Smooth muscle cell (in vitro differentiated cells): ENCODE measurements around the gene RGPD8. TPM values are rescaled to one million over a fixed set of nuclear protein-coding genes. Genes with fewer than 3 reads are reported as not detected.
"Not testable (repeated sequence)": the region's sequence is repeated elsewhere in the genome, so short reads cannot be mapped to it uniquely, and the experiment has no call there.

Experiments
- DNase-seq: peaks from one replicate; lab custom pipeline; 2025; ENCODE audit not compliant: unreplicated experiment; lab: John Stamatoyannopoulos, UW
- H2AFZ ChIP-seq: fragments of 200-600 bp; sonication (generic); 2 replicates; pipeline ENCODE4 v1.6.0; 2016; ENCODE audit warnings: antibody characterized with exemption, low read depth, mild to moderate bottlenecking
- H3F3A ChIP-seq: fragments of 200-600 bp; sonication (generic); 2 replicates; pipeline ENCODE4 v1.6.0; 2017; ENCODE audit warnings: antibody characterized with exemption, low read depth
- H3K27ac ChIP-seq: fragments of 200-600 bp; sonication (generic); 2 replicates; pipeline ENCODE4 v1.5.1; 2016; ENCODE audit warnings: low read depth, mild to moderate bottlenecking
- H3K27me3 ChIP-seq: fragments of 200-600 bp; sonication (generic); 2 replicates; pipeline ENCODE4 v1.6.1; 2016; ENCODE audit warnings: low read depth, mild to moderate bottlenecking
- H3K36me3 ChIP-seq: fragments of 200-600 bp; sonication (generic); 2 replicates; pipeline ENCODE4 v1.5.1; 2016; ENCODE audit warnings: low read depth
- H3K4me1 ChIP-seq: fragments of 200-600 bp; sonication (generic); 2 replicates; pipeline ENCODE4 v1.5.1; 2016; ENCODE audit warnings: low read depth
- H3K4me2 ChIP-seq: fragments of 200-600 bp; sonication (generic); 2 replicates; pipeline ENCODE4 v1.6.0; 2016; ENCODE audit warnings: mild to moderate bottlenecking
- H3K4me3 ChIP-seq: fragments of 200-600 bp; sonication (generic); 2 replicates; pipeline ENCODE4 v1.5.1; 2016; ENCODE audit warnings: mild to moderate bottlenecking
- H3K79me2 ChIP-seq: fragments of 200-600 bp; sonication (generic); 2 replicates; pipeline ENCODE4 v1.6.0; 2016; ENCODE audit warnings: low read depth, mild to moderate bottlenecking
- H3K9ac ChIP-seq: fragments of 200-600 bp; sonication (generic); 2 replicates; pipeline ENCODE4 v1.6.0; 2016; ENCODE audit warnings: low read depth
- H3K9me3 ChIP-seq: fragments of 200-600 bp; sonication (generic); replicated peaks from 2 replicates; pipeline ENCODE4 v1.5.1; 2016; ENCODE audit warnings: low read depth
- H4K20me1 ChIP-seq: fragments of 200-600 bp; sonication (generic); 2 replicates; pipeline ENCODE4 v1.6.0; 2016; ENCODE audit warnings: low read depth
- WGBS: methylation state at CpG from one replicate; pipeline ENCODE4 v1.1.7; 2016; ENCODE audit warnings: low lambda C conversion rate; 5-methylcytosine and 5-hydroxymethylcytosine counted together
- polyA plus RNA-seq: library from polyadenylated mRNA; unstranded; fragments of >200 nt; fragmentation: Nextera tagmentation; extraction: Ambion mirVana; gene quantifications from 2 replicates; pipeline ENCODE4 v1.2.1, GENCODE V29; 2016
- total RNA-seq: library from RNA; depleted of rRNA; stranded (reverse); fragments of >200 nt; gene quantifications from 2 replicates; pipeline ENCODE4 v1.2.3, GENCODE V29; 2014
- TF ChIP-seq, protein P1 (sequence below): fragments of 200-600 bp; sonication (generic); IDR thresholded peaks from 2 replicates; pipeline ENCODE4 v1.5.1; 2017; ENCODE audit warnings: borderline replicate concordance, mild to moderate bottlenecking, antibody characterized with exemption; ENCODE audit not compliant: insufficient read depth, poor library complexity, severe bottlenecking

Gene RGPD8
- total and polyA plus RNA-seq, 2 experiments from 2014 or later = 1.1 to 13.1 TPM

DNA sequence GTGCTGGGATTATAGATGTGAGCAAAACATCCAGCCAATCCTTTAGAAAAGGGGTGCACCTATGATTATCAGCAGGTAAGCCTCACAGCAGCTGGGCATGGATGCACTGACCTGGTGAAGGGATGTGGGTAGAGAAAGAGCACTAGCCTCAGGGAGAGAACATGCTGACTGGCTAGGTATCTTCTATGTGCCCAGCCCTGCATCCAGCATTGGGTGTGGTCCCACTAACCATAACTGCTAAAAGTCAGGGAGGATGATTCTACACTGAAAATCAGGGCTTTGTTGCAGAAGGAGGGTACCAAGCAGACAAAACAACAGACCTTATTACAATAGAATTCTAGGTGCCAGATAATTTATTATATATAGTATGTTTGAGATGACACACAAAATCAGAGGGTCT lies 21.1 kb upstream of the RGPD8 start:
- no peak overlapping the region for H3K27ac ChIP-seq
- no peak for DNase-seq

DNA sequence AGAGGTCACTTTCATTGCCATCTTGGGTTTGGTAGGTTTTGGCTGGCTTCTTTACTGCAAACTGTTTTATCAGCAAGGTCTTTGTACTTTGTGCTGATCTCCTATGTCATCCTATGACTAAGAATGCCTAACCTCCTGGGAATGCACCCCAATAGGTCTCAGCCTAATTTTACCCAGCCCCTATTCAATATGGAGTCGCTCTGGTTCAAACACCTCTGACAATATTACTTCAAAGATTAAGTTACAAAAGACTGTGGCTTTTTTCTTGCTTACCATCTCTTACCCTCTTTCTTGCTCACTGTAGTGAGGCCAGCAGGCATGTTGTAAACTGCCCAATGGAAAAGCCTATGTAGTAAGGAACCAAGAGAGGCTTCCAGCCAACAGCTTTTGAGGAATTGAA lies 17.9 kb upstream of the RGPD8 start:
- Histone ChIP-seq H3K4me3 (no peak overlapping the region), H3K9me3 (no peaks in the 10 kb centered on the region), H3F3A (no peaks in the 10 kb centered on the region), H3K9ac (no peak overlapping the region), H4K20me1 (no peaks in the 10 kb centered on the region), H3K36me3 (no peaks in the 10 kb centered on the region), H3K4me1 (no peaks in the 10 kb centered on the region), H2AFZ (no peak overlapping the region), H3K4me2 (no peak overlapping the region), H3K27me3 (no peaks in the 10 kb centered on the region), H3K79me2 (no peaks in the 10 kb centered on the region), H3K27ac (no peak overlapping the region)
- no peak for DNase-seq
- TF ChIP-seq, protein P1, sequence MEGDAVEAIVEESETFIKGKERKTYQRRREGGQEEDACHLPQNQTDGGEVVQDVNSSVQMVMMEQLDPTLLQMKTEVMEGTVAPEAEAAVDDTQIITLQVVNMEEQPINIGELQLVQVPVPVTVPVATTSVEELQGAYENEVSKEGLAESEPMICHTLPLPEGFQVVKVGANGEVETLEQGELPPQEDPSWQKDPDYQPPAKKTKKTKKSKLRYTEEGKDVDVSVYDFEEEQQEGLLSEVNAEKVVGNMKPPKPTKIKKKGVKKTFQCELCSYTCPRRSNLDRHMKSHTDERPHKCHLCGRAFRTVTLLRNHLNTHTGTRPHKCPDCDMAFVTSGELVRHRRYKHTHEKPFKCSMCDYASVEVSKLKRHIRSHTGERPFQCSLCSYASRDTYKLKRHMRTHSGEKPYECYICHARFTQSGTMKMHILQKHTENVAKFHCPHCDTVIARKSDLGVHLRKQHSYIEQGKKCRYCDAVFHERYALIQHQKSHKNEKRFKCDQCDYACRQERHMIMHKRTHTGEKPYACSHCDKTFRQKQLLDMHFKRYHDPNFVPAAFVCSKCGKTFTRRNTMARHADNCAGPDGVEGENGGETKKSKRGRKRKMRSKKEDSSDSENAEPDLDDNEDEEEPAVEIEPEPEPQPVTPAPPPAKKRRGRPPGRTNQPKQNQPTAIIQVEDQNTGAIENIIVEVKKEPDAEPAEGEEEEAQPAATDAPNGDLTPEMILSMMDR = no peak
- 94% methylated on average over 1 of the region's 1 CpG for WGBS

More for the DNA sequence above, 21.1 kb upstream of the RGPD8 start:
- no peaks in the 10 kb centered on the region for H3F3A ChIP-seq
- no peaks in the 10 kb centered on the region for H4K20me1 ChIP-seq
- H3K9me3 ChIP-seq = no peaks in the 10 kb centered on the region
- no peaks in the 10 kb centered on the region for H3K79me2 ChIP-seq
- H3K4me1 ChIP-seq = no peaks in the 10 kb centered on the region
- TF ChIP-seq, protein P1 = no peak
- no peaks in the 10 kb centered on the region for H3K27me3 ChIP-seq
- no peaks in the 10 kb centered on the region for H3K36me3 ChIP-seq
- no peak overlapping the region for H2AFZ ChIP-seq
- no peak overlapping the region for H3K4me2 ChIP-seq
- no peak overlapping the region for H3K9ac ChIP-seq
- H3K4me3 ChIP-seq = no peak overlapping the region

DNA sequence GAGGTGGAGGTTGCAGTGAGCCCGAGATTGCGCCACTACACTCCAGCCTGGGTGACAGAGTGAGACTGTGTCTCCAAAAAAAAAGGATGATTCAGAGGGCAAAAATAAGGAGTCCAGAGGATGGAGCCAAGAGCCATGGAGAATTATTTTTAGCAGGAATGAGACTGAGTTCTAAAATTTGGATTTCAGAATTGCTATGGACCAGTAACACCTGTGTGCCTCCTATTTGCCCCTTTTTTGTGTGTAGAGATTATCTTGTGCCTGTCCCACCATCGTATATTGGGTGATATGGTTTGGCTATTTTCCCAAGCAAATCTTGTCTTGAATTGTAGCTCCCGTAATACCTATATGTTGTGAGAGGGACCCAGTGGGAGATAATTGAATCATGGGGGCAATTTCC lies 16.4 kb upstream of the RGPD8 start:
- H3K79me2 ChIP-seq = no peaks in the 10 kb centered on the region
- H3K27ac ChIP-seq = no peak overlapping the region
- TF ChIP-seq, protein P1 = no peak
- H3K4me3 ChIP-seq = no peak overlapping the region
- no peak for DNase-seq
- H3K27me3 ChIP-seq = no peaks in the 10 kb centered on the region
- H4K20me1 ChIP-seq = no peaks in the 10 kb centered on the region
- H3K4me1 ChIP-seq = no peaks in the 10 kb centered on the region
- no peaks in the 10 kb centered on the region for H3K36me3 ChIP-seq
- H3F3A ChIP-seq = no peaks in the 10 kb centered on the region
- H3K9ac ChIP-seq = no peak overlapping the region
- no peaks in the 10 kb centered on the region for H3K9me3 ChIP-seq
- 95% methylated on average over 4 of the region's 4 CpGs for WGBS
- H2AFZ ChIP-seq = no peak overlapping the region
- H3K4me2 ChIP-seq = no peak overlapping the region

DNA sequence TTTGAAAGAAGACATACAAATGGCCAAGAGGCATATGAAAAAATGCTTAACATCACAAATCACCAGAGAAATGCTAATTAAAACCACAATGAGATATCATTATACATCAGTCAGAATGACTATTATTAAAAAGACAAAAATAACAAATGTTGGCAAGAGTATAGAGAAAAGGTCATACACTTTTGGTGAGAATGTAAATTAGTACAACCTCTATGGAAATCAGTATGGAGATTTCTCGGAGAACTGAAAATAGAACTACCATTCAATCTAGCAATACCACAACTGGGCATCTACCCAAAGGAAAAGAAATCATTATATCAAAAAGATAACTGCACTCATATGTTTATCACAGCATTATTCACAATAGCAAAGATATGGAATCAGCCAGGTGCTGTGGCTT lies 10.8 kb upstream of the RGPD8 start:
- H4K20me1 ChIP-seq, H3K36me3 ChIP-seq, H3K9me3 ChIP-seq, H2AFZ ChIP-seq, H3K27ac ChIP-seq, DNase-seq, H3F3A ChIP-seq, H3K27me3 ChIP-seq, H3K9ac ChIP-seq, H3K79me2 ChIP-seq, H3K4me1 ChIP-seq, H3K4me2 ChIP-seq, H3K4me3 ChIP-seq: not testable (repeated sequence)
- WGBS = 88% methylated on average over 1 of the region's 1 CpG

DNA sequence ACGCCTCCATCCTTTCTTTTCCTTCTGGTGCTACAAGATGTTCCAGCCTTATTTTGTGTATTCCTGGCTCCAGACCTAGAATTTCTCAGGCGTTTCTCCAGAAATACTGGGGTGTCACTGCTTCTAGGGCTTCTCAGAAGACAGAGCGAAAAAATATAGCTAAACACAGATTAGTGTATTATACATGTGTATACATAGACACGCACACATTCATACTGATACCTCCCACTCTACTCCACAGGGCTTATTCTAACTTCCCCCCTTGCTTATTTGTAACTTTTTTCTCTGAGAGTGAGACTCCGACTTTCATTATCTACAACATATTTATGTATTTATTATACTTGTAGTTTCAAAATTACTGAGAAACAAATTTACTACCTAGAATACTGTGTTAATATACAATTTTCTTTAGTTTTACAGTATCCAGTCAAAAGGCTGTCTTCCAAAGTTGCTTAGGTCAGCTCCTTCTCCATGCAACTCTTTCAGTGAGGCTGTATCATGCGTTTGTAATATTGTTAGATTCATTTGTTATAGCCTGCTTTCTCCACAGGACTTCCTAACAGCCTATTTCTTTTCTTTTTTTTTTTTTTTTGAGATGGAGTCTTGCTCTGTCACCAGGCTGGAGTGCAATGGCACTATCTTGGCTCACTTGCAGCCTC lies 5.3 kb upstream of the RGPD8 start:
- H3F3A ChIP-seq, H3K4me3 ChIP-seq, H3K9me3 ChIP-seq, DNase-seq, H3K79me2 ChIP-seq, H3K27ac ChIP-seq, H3K9ac ChIP-seq, H4K20me1 ChIP-seq, H3K4me1 ChIP-seq, H3K36me3 ChIP-seq, H3K27me3 ChIP-seq, H2AFZ ChIP-seq, H3K4me2 ChIP-seq: not testable (repeated sequence)
- 91% methylated on average over 6 of the region's 6 CpGs for WGBS

DNA sequence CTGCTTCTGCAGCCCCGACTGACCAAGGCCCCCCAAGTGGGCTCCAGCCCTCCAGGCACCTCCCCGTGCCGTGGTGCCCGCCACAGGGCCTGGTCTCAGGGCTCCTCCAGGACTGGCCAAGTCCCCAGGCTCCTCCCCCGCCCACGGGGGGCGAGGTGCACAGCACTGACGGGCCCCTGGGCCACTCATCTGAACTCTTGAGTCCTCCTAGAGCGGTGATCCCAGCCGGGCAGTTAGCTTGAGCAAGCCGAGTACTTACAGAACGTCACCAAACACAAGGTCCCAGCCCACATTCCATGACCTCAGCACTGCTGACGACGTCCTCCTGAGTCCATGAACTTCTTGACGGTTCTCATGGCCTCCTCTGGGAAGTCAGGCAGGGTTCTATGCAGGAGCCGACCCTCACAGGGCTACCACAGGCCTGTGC lies 4.0 kb upstream of the RGPD8 start:
- H2AFZ ChIP-seq, H4K20me1 ChIP-seq, H3F3A ChIP-seq, H3K9ac ChIP-seq, H3K79me2 ChIP-seq, DNase-seq, H3K4me3 ChIP-seq, H3K9me3 ChIP-seq, H3K27ac ChIP-seq, H3K4me1 ChIP-seq, H3K27me3 ChIP-seq, H3K4me2 ChIP-seq, H3K36me3 ChIP-seq: not testable (repeated sequence)
- 87% methylated on average over 16 of the region's 16 CpGs for WGBS
